OCI-LY1 (cell line): ENCODE measurements around the gene SLC26A8.
"Not testable (repeated sequence)": the region's sequence is repeated elsewhere in the genome, so short reads cannot be mapped to it uniquely, and the experiment has no call there.

Experiments
- H2AFZ ChIP-seq: fragments of 200-600 bp; sonication (generic), shearing (Covaris generic); 2 replicates; pipeline ENCODE4 v1.6.0; 2014; ENCODE audit warnings: antibody characterized with exemption, mild to moderate bottlenecking, low read length
- H3F3A ChIP-seq: fragments of 200-600 bp; sonication (generic), shearing (Covaris generic); 2 replicates; pipeline ENCODE4 v1.6.0; 2014; ENCODE audit warnings: mild to moderate bottlenecking, antibody characterized with exemption, low read length, moderate library complexity; ENCODE audit not compliant: insufficient read depth
- H3K27ac ChIP-seq: fragments of 200-600 bp; sonication (generic); 2 replicates; pipeline ENCODE4 v1.5.1; 2014; ENCODE audit warnings: low read length, mixed run types, mild to moderate bottlenecking, low read depth; ENCODE audit not compliant: poor library complexity, severe bottlenecking
- H3K27me3 ChIP-seq: fragments of 200-600 bp; sonication (generic); 2 replicates; pipeline ENCODE4 v1.6.0; 2014; ENCODE audit warnings: antibody characterized with exemption, mild to moderate bottlenecking, low read length, moderate library complexity; ENCODE audit not compliant: insufficient read depth
- H3K36me3 ChIP-seq: fragments of 200-600 bp; sonication (generic); 2 replicates; pipeline ENCODE4 v1.6.1; 2014; ENCODE audit warnings: mild to moderate bottlenecking, antibody characterized with exemption, low read length, moderate library complexity, mixed read lengths; ENCODE audit not compliant: insufficient read depth
- H3K4me1 ChIP-seq: fragments of 200-600 bp; sonication (generic); 2 replicates; pipeline ENCODE4 v1.5.1; 2014; ENCODE audit warnings: mild to moderate bottlenecking, low read length, moderate library complexity; ENCODE audit not compliant: insufficient read depth, severe bottlenecking
- H3K4me2 ChIP-seq: fragments of 200-600 bp; sonication (generic), shearing (Covaris generic); 2 replicates; pipeline ENCODE4 v1.6.1; 2014; ENCODE audit warnings: low read length
- H3K4me3 ChIP-seq: fragments of 200-600 bp; sonication (generic); 2 replicates; pipeline ENCODE4 v1.5.1; 2014; ENCODE audit warnings: low read length, low read depth, mild to moderate bottlenecking, mixed read lengths; ENCODE audit not compliant: poor library complexity, severe bottlenecking
- H3K79me2 ChIP-seq: fragments of 200-600 bp; shearing (Covaris generic); 2 replicates; pipeline ENCODE4 v1.6.1; 2016; ENCODE audit warnings: mixed run types, low read length, mixed read lengths; ENCODE audit not compliant: insufficient read depth
- H3K9ac ChIP-seq: fragments of 200-600 bp; sonication (generic), shearing (Covaris generic); 2 replicates; pipeline ENCODE4 v1.6.1; 2014; ENCODE audit warnings: mild to moderate bottlenecking, low read length, mixed read lengths
- H3K9me2 ChIP-seq: fragments of 200-600 bp; sonication (generic), shearing (Covaris generic); 2 replicates; pipeline ENCODE4 v1.6.1; 2014; ENCODE audit warnings: low read depth, mild to moderate bottlenecking, low read length, mixed read lengths
- H3K9me3 ChIP-seq: fragments of 200-600 bp; shearing (Covaris generic); 2 replicates; pipeline ENCODE4 v1.6.1; 2014; ENCODE audit warnings: low read length, mixed read lengths
- H4K20me1 ChIP-seq: fragments of 200-600 bp; sonication (generic), shearing (Covaris generic); 2 replicates; pipeline ENCODE4 v1.6.0; 2016; ENCODE audit warnings: mild to moderate bottlenecking, low read length; ENCODE audit not compliant: insufficient read depth
- CTCF ChIP-seq: fragments of 200-600 bp; sonication (generic), shearing (Covaris generic); IDR thresholded peaks from 2 replicates; pipeline ENCODE4 v1.5.1; 2017; ENCODE audit warnings: mild to moderate bottlenecking, antibody characterized with exemption, low read length, moderate library complexity, mixed read lengths
- EZH2 ChIP-seq: fragments of 200-600 bp; sonication (generic), shearing (Covaris generic); IDR thresholded peaks from 2 replicates; pipeline ENCODE4 v1.8.0; 2017; ENCODE audit warnings: borderline replicate concordance, mixed run types, mild to moderate bottlenecking, antibody characterized with exemption, low read length, moderate library complexity, mixed read lengths

SLC26A8 gene

GRCh38 chr6:35920793-35921732 is 103.4 kb downstream of the SLC26A8 start, which contains the start of gene SRPK1:
Gene SRPK1, minus strand, starts transcription at chr6:35921098. Its CDS starts 42 bp downstream, at chr6:35921056.
- Histone ChIP-seq H3K9me2 (no peaks in the 10 kb centered on the region), H4K20me1 (no peaks in the 10 kb centered on the region), H3K27ac (peak within 1 kb of the TSS; percentile 40), H3F3A (no peaks in the 10 kb centered on the region), H3K79me2 (peaks cover 43% of the 10 kb centered on the region), H3K9ac (peak within 1 kb of the TSS; percentile 85), H3K4me2 (peak within 1 kb of the TSS; percentile 88), H3K9me3 (no peaks in the 10 kb centered on the region), H2AFZ (peak within 1 kb of the TSS; percentile 96), H3K27me3 (no peaks in the 10 kb centered on the region), H3K4me1 (peaks cover 37% of the 10 kb centered on the region), H3K4me3 (peak within 1 kb of the TSS; percentile 78), H3K36me3 (peaks cover 20% of the 10 kb centered on the region)
- TF ChIP-seq EZH2: no peak
- TF ChIP-seq CTCF: no peak

GRCh38 chr6:35919827-35920751 is 104.4 kb downstream of the SLC26A8 start:
- Histone ChIP-seq H3K9me2 (no peaks in the 10 kb centered on the region), H2AFZ (no peak overlapping the region), H3K27me3 (no peaks in the 10 kb centered on the region), H3K4me2 (peak overlapping the region; percentile 88), H3K4me3 (peak overlapping the region; percentile 78), H3K27ac (peak overlapping the region; percentile 37), H3K36me3 (peaks cover 28% of the 10 kb centered on the region), H3K4me1 (peaks cover 37% of the 10 kb centered on the region), H4K20me1 (no peaks in the 10 kb centered on the region), H3K9me3 (no peaks in the 10 kb centered on the region), H3F3A (no peaks in the 10 kb centered on the region), H3K9ac (peak overlapping the region; percentile 82), H3K79me2 (peaks cover 48% of the 10 kb centered on the region)
- no peak for TF ChIP-seq EZH2
- no peak for TF ChIP-seq CTCF

GRCh38 chr6:35919085-35919826 is 105.2 kb downstream of the SLC26A8 start:
- peaks cover 37% of the 10 kb centered on the region for H3K36me3 ChIP-seq
- peak overlapping the region; percentile 37 for H3K27ac ChIP-seq

GRCh38 chr6:35916893-35917292 is 107.5 kb downstream of the SLC26A8 start:
- Histone ChIP-seq H3K36me3 (peaks cover 60% of the 10 kb centered on the region), H3K4me2 (peak overlapping the region; percentile 88), H3K79me2 (peaks cover 67% of the 10 kb centered on the region), H3K4me1 (peaks cover 28% of the 10 kb centered on the region)
- H3F3A ChIP-seq, H2AFZ ChIP-seq, H3K9me3 ChIP-seq, H4K20me1 ChIP-seq, H3K4me3 ChIP-seq, H3K9ac ChIP-seq, H3K27ac ChIP-seq, H3K9me2 ChIP-seq, H3K27me3 ChIP-seq: not testable (repeated sequence)

More at GRCh38 chr6:35919085-35919826, 105.2 kb downstream of the SLC26A8 start:
- Histone ChIP-seq H3K9me3 (no peaks in the 10 kb centered on the region), H3K9me2 (no peaks in the 10 kb centered on the region), H3K79me2 (peaks cover 52% of the 10 kb centered on the region), H4K20me1 (no peaks in the 10 kb centered on the region), H3K4me3 (peak overlapping the region; percentile 78), H3K4me1 (peaks cover 37% of the 10 kb centered on the region), H2AFZ (no peak overlapping the region), H3K9ac (peak overlapping the region; percentile 82), H3K27me3 (no peaks in the 10 kb centered on the region), H3K4me2 (peak overlapping the region; percentile 88), H3F3A (no peaks in the 10 kb centered on the region)
- TF ChIP-seq EZH2 (no peak), CTCF (no peak)
